Neural cell (in vitro differentiated cells): ENCODE data around the gene AQP3. TPM values are rescaled to one million over a fixed set of nuclear protein-coding genes. Genes with fewer than 3 reads are reported as not detected.

Experiments
- H2AFZ ChIP-seq: fragments of 200-600, 300-800 bp; sonication (generic), shearing (Covaris generic); 2 replicates; pipeline ENCODE4 v1.6.0; 2014; ENCODE audit warnings: low read depth, mild to moderate bottlenecking, antibody characterized with exemption, low read length, moderate library complexity
- H3F3A ChIP-seq: fragments of 200-600 bp; shearing (Covaris generic); 2 replicates; pipeline ENCODE4 v1.6.1; 2016; ENCODE audit warnings: mild to moderate bottlenecking, moderate library complexity, mixed read lengths, antibody characterized with exemption, low read length; ENCODE audit not compliant: insufficient read depth, poor library complexity, severe bottlenecking
- H3K27ac ChIP-seq: fragments of 200-600, 300-800 bp; sonication (generic), shearing (Covaris generic); 2 replicates; pipeline ENCODE4 v1.5.1; 2014; ENCODE audit warnings: mild to moderate bottlenecking, low read length, moderate library complexity
- H3K27me3 ChIP-seq: fragments of 300-800, 200-600 bp; sonication (generic), shearing (Covaris generic); 2 replicates; pipeline ENCODE4 v1.6.0; 2014; ENCODE audit warnings: mild to moderate bottlenecking, low read depth, low read length, moderate library complexity; ENCODE audit not compliant: insufficient read depth
- H3K36me3 ChIP-seq: fragments of 300-800, 200-600 bp; sonication (generic), shearing (Covaris generic); 2 replicates; pipeline ENCODE4 v1.5.1; 2014; ENCODE audit warnings: mild to moderate bottlenecking, antibody characterized with exemption, low read length, moderate library complexity; ENCODE audit not compliant: insufficient read depth
- H3K4me2 ChIP-seq: fragments of 300-800, 200-600 bp; sonication (generic), shearing (Covaris generic); 2 replicates; pipeline ENCODE4 v1.6.0; 2014; ENCODE audit warnings: mild to moderate bottlenecking, low read length
- H3K4me3 ChIP-seq: fragments of 300-800, 200-600 bp; sonication (generic), shearing (Covaris generic); 2 replicates; pipeline ENCODE4 v1.5.1; 2014; ENCODE audit warnings: mild to moderate bottlenecking, low read length, moderate library complexity
- H3K79me2 ChIP-seq: fragments of 200-600 bp; shearing (Covaris generic); replicated peaks from 2 replicates; pipeline ENCODE4 v1.6.0; 2014; ENCODE audit warnings: mild to moderate bottlenecking, low read length, moderate library complexity; ENCODE audit not compliant: insufficient read depth
- H3K9ac ChIP-seq: fragments of 300-800, 200-600 bp; sonication (generic), shearing (Covaris generic); 2 replicates; pipeline ENCODE4 v1.6.1; 2016; ENCODE audit warnings: mild to moderate bottlenecking, low read length, mixed read lengths
- H3K9me2 ChIP-seq: fragments of 200-600 bp; shearing (Covaris generic); 2 replicates; pipeline ENCODE4 v1.6.1; 2016; ENCODE audit warnings: mild to moderate bottlenecking, low read length, mixed read lengths; ENCODE audit not compliant: insufficient read depth
- H3K9me3 ChIP-seq: fragments of 200-600, 300-800 bp; sonication (generic), shearing (Covaris generic); 2 replicates; pipeline ENCODE4 v1.6.1; 2016; ENCODE audit warnings: mild to moderate bottlenecking, mixed run types, low read length, moderate library complexity, mixed read lengths
- H4K20me1 ChIP-seq: fragments of 200-600 bp; shearing (Covaris generic); 2 replicates; pipeline ENCODE4 v1.6.1; 2016; ENCODE audit warnings: mild to moderate bottlenecking, mixed run types; ENCODE audit not compliant: insufficient read depth
- EP300 ChIP-seq: fragments of 450-650 bp; conservative IDR thresholded peaks from 2 replicates; pipeline ENCODE4 v1.6.1; 2014; ENCODE audit warnings: antibody characterized with exemption, mild to moderate bottlenecking, moderate library complexity; ENCODE audit not compliant: poor library complexity, severe bottlenecking
- EZH2 ChIP-seq: fragments of 200-600, 300-800 bp; shearing (Covaris generic), sonication (generic); IDR thresholded peaks from 2 replicates; pipeline ENCODE4 v1.6.1; 2014; ENCODE audit warnings: antibody characterized with exemption, low read length, borderline replicate concordance, mild to moderate bottlenecking; ENCODE audit not compliant: insufficient read depth, poor library complexity, severe bottlenecking
- MXI1 ChIP-seq: fragments of 450-650 bp; conservative IDR thresholded peaks from 2 replicates; pipeline ENCODE4 v1.6.1; 2014; ENCODE audit warnings: antibody characterized with exemption, mild to moderate bottlenecking; ENCODE audit not compliant: poor library complexity, severe bottlenecking
- POLR2AphosphoS5 ChIP-seq: IDR thresholded peaks from 2 replicates; pipeline ENCODE4 v1.6.1; 2012
- RAD21 ChIP-seq: fragments of 450-650 bp; conservative IDR thresholded peaks from 2 replicates; pipeline ENCODE4 v1.6.1; 2014; ENCODE audit warnings: antibody characterized with exemption, mild to moderate bottlenecking, moderate library complexity
- SMC3 ChIP-seq: fragments of 450-650 bp; conservative IDR thresholded peaks from 2 replicates; pipeline ENCODE4 v1.6.1; 2014; ENCODE audit warnings: antibody characterized with exemption, mild to moderate bottlenecking, moderate library complexity; ENCODE audit not compliant: poor library complexity
- TAF1 ChIP-seq: IDR thresholded peaks from 2 replicates; pipeline ENCODE4 v1.6.1; 2012; ENCODE audit warnings: low read depth
- polyA plus RNA-seq: library from polyadenylated mRNA; depleted of rRNA; stranded (reverse); fragments of >200 nt; gene quantifications from 2 replicates; pipeline ENCODE4 v1.2.3, GENCODE V29; 2014
- TF ChIP-seq, protein P1 (sequence below): IDR thresholded peaks from 2 replicates; pipeline ENCODE4 v1.6.1; 2012; ENCODE audit warnings: borderline replicate concordance
- TF ChIP-seq, protein P2 (sequence below): fragments of 450-650 bp; IDR thresholded peaks from 2 replicates; pipeline ENCODE4 v1.5.1; 2014; ENCODE audit warnings: antibody characterized with exemption, mild to moderate bottlenecking, moderate library complexity; ENCODE audit not compliant: poor library complexity, severe bottlenecking

AQP3 gene
- polyA plus RNA-seq, 1 donor from 2014 or later = not detected

DNA sequence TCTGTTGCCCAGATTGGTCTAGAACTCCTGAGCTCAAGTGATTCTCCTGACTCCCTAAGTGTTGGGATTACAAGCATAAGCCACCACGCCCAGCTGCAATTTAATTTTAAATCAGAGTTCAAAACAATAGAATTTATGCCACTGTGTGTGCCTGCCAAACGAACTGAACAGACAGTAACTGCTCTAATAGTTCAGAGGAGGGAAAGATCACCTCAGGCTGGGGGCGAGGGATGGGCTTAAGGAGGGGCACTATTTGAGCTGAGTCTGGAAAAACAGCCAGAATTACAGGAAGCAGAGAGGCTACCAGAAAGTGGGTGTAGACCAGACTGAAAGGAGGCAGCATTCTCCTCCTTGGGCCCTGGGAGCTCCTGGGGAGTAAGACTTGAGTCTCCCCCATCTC lies 14.1 kb upstream of the AQP3 start:
- Histone ChIP-seq H3K9me3 (no peaks in the 10 kb centered on the region), H3K36me3 (peaks cover 5% of the 10 kb centered on the region), H3F3A (no peaks in the 10 kb centered on the region), H3K4me2 (no peak overlapping the region), H4K20me1 (no peaks in the 10 kb centered on the region), H3K9ac (no peak overlapping the region), H3K27ac (no peak overlapping the region), H2AFZ (no peak overlapping the region), H3K79me2 (no peaks in the 10 kb centered on the region), H3K4me3 (no peak overlapping the region), H3K9me2 (no peaks in the 10 kb centered on the region), H3K27me3 (no peaks in the 10 kb centered on the region)
- TF ChIP-seq TAF1 (no peak), POLR2AphosphoS5 (no peak)

DNA sequence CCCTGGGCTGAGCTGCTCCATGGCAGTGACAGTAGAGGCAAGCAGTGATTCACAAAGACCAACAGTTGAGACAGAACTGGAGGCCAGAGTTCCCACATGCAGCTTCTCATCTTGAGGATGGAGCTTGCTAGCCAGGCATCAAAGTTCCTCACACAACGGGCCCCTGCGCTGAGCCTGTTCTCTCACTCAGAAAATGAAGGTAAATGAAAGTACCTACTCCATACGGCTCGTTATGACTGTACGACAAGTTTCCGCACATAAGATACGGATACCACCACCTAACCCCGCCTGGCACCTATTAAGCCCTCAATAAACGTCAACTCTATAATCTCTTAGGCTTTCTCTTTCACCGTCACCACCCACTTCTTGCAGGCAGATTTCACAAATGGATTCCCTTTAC lies 13.5 kb upstream of the AQP3 start:
- peaks cover 5% of the 10 kb centered on the region for H3K36me3 ChIP-seq

DNA sequence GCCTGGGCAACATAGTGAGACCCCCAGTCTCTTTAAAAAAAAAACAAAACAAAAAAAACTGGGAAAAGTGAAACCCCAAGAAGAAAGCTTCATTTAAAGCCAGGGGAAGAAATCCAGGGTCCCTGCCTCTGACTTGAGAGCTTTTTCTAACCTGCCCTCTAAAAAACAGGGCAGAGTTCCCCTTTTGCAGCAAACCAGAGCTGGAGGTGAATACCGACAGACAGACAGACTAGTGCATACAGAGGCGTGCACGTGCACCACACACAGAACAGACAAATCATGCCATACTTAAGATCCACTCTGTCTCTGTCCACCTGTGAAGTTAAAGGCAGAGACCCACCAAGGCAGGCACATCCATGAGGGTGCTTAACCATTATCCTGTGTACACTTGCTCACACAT lies 11.7 kb upstream of the AQP3 start:
- no peak overlapping the region for H3K4me3 ChIP-seq
- no peak overlapping the region for H3K27ac ChIP-seq
- no peak for TF ChIP-seq EZH2
- no peak for TF ChIP-seq SMC3
- TF ChIP-seq RAD21 = no peak
- H3K9me3 ChIP-seq = no peaks in the 10 kb centered on the region
- H3K27me3 ChIP-seq = no peaks in the 10 kb centered on the region
- no peaks in the 10 kb centered on the region for H3F3A ChIP-seq
- H4K20me1 ChIP-seq = no peaks in the 10 kb centered on the region
- no peak overlapping the region for H3K4me2 ChIP-seq
- no peaks in the 10 kb centered on the region for H3K9me2 ChIP-seq
- H3K36me3 ChIP-seq = peaks cover 5% of the 10 kb centered on the region
- no peaks in the 10 kb centered on the region for H3K79me2 ChIP-seq
- H2AFZ ChIP-seq = no peak overlapping the region
- no peak overlapping the region for H3K9ac ChIP-seq

More for the DNA sequence above, 13.5 kb upstream of the AQP3 start:
- Histone ChIP-seq H3K27me3 (no peaks in the 10 kb centered on the region), H3K4me2 (no peak overlapping the region), H4K20me1 (no peaks in the 10 kb centered on the region), H3K9me3 (no peaks in the 10 kb centered on the region), H3K9ac (no peak overlapping the region), H3K9me2 (no peaks in the 10 kb centered on the region), H3F3A (no peaks in the 10 kb centered on the region), H3K4me3 (no peak overlapping the region), H2AFZ (no peak overlapping the region), H3K79me2 (no peaks in the 10 kb centered on the region), H3K27ac (no peak overlapping the region)
- TF ChIP-seq EP300 (no peak), SMC3 (no peak), EZH2 (no peak), RAD21 (no peak), TAF1 (no peak), MXI1 (no peak), POLR2AphosphoS5 (no peak)
- TF ChIP-seq, protein P1, sequence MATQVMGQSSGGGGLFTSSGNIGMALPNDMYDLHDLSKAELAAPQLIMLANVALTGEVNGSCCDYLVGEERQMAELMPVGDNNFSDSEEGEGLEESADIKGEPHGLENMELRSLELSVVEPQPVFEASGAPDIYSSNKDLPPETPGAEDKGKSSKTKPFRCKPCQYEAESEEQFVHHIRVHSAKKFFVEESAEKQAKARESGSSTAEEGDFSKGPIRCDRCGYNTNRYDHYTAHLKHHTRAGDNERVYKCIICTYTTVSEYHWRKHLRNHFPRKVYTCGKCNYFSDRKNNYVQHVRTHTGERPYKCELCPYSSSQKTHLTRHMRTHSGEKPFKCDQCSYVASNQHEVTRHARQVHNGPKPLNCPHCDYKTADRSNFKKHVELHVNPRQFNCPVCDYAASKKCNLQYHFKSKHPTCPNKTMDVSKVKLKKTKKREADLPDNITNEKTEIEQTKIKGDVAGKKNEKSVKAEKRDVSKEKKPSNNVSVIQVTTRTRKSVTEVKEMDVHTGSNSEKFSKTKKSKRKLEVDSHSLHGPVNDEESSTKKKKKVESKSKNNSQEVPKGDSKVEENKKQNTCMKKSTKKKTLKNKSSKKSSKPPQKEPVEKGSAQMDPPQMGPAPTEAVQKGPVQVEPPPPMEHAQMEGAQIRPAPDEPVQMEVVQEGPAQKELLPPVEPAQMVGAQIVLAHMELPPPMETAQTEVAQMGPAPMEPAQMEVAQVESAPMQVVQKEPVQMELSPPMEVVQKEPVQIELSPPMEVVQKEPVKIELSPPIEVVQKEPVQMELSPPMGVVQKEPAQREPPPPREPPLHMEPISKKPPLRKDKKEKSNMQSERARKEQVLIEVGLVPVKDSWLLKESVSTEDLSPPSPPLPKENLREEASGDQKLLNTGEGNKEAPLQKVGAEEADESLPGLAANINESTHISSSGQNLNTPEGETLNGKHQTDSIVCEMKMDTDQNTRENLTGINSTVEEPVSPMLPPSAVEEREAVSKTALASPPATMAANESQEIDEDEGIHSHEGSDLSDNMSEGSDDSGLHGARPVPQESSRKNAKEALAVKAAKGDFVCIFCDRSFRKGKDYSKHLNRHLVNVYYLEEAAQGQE = no peak
- TF ChIP-seq, protein P2, sequence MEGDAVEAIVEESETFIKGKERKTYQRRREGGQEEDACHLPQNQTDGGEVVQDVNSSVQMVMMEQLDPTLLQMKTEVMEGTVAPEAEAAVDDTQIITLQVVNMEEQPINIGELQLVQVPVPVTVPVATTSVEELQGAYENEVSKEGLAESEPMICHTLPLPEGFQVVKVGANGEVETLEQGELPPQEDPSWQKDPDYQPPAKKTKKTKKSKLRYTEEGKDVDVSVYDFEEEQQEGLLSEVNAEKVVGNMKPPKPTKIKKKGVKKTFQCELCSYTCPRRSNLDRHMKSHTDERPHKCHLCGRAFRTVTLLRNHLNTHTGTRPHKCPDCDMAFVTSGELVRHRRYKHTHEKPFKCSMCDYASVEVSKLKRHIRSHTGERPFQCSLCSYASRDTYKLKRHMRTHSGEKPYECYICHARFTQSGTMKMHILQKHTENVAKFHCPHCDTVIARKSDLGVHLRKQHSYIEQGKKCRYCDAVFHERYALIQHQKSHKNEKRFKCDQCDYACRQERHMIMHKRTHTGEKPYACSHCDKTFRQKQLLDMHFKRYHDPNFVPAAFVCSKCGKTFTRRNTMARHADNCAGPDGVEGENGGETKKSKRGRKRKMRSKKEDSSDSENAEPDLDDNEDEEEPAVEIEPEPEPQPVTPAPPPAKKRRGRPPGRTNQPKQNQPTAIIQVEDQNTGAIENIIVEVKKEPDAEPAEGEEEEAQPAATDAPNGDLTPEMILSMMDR = no peak
